ENCODE results near the gene SCFD2. TPM values are rescaled to one million over a fixed set of nuclear protein-coding genes. Genes with fewer than 3 reads are reported as not detected.
"Not testable (repeated sequence)": the region's sequence is repeated elsewhere in the genome, so short reads cannot be mapped to it uniquely, and the experiment has no call there.

SCFD2 gene
- total and polyA plus RNA-seq, 8 donors = 4.0 to 13.5 (median 8.9) TPM

GRCh38 chr4:53221832-53222480 is 143.9 kb downstream of the SCFD2 start:
- H3K27me3 ChIP-seq = no peaks in the 10 kb centered on the region
- H3K36me3 ChIP-seq = no peaks in the 10 kb centered on the region
- DNase-seq (no peak), ATAC-seq (no peak), FAIRE-seq (no peak)
- H3K9me3 ChIP-seq = no peaks in the 10 kb centered on the region
- no peaks in the 10 kb centered on the region for H3K4me1 ChIP-seq
- WGBS, 2 donors = 93 to 97% methylated on average over 3 of the region's 3 CpGs
- TF ChIP-seq, protein P1, sequence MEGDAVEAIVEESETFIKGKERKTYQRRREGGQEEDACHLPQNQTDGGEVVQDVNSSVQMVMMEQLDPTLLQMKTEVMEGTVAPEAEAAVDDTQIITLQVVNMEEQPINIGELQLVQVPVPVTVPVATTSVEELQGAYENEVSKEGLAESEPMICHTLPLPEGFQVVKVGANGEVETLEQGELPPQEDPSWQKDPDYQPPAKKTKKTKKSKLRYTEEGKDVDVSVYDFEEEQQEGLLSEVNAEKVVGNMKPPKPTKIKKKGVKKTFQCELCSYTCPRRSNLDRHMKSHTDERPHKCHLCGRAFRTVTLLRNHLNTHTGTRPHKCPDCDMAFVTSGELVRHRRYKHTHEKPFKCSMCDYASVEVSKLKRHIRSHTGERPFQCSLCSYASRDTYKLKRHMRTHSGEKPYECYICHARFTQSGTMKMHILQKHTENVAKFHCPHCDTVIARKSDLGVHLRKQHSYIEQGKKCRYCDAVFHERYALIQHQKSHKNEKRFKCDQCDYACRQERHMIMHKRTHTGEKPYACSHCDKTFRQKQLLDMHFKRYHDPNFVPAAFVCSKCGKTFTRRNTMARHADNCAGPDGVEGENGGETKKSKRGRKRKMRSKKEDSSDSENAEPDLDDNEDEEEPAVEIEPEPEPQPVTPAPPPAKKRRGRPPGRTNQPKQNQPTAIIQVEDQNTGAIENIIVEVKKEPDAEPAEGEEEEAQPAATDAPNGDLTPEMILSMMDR (IDR thresholded peaks at IDR 0.05) = no peak
- no peak overlapping the region for H3K27ac ChIP-seq
- H3K4me3 ChIP-seq = no peak overlapping the region
- intact Hi-C loops (cut with DNase I) = no loop called here

GRCh38 chr4:53219148-53219547 is 146.7 kb downstream of the SCFD2 start:
- ATAC-seq; intact Hi-C loops (cut with DNase I); H3K27me3 ChIP-seq; H3K9me3 ChIP-seq; H3K36me3 ChIP-seq; H3K4me1 ChIP-seq; H3K4me3 ChIP-seq; FAIRE-seq; H3K27ac ChIP-seq: not testable (repeated sequence)
- 97 to 98% methylated on average over 16 of the region's 16 CpGs for whole genome bisulfite sequencing, 2 donors
- peak in 1 of 6 donors; percentile 29 for DNase-seq

GRCh38 chr4:53208753-53209152 is 157.1 kb downstream of the SCFD2 start:
- no peak overlapping the region for H3K4me3 ChIP-seq
- TF ChIP-seq, protein P1 (IDR thresholded peaks at IDR 0.05) = no peak
- FAIRE-seq (no peak), DNase-seq (no peak), ATAC-seq (no peak)
- no peaks in the 10 kb centered on the region for H3K9me3 ChIP-seq
- whole genome bisulfite sequencing, 2 donors = 89 to 91% methylated on average over 3 of the region's 3 CpGs
- H3K36me3 ChIP-seq = no peaks in the 10 kb centered on the region
- intact Hi-C loops (cut with DNase I) = no loop called here
- no peak overlapping the region for H3K27ac ChIP-seq
- H3K4me1 ChIP-seq = no peaks in the 10 kb centered on the region
- H3K27me3 ChIP-seq = no peaks in the 10 kb centered on the region

GRCh38 chr4:53205970-53206369 is 159.9 kb downstream of the SCFD2 start:
- intact Hi-C loops (cut with DNase I) = no loop called here

DNA sequence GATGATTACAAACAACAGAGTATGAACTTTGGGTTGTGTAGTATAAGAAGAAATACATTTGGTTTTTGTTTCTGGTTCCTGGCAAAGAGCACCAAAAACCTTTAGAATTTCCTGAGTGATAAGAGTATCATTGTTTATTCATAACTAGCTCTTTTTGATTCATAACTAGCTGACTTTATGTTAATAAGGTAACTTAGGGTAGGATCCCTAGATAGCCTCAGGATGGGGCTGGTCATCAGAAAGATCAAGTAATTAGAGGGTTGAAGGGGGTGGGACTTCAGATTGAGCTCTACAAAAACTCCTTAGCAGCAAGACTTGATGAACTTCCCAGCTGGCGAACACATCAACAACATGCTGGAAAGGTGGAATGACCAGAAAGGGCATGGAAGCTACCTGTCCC is 166.5 kb downstream of the SCFD2 start:
- 96% methylated on average over 1 of the region's 1 CpG for WGBS, 2 donors
- H3K27me3 ChIP-seq = no peaks in the 10 kb centered on the region
- FAIRE-seq = no peak

More at GRCh38 chr4:53205970-53206369, 159.9 kb downstream of the SCFD2 start:
- Histone ChIP-seq H3K27me3 (no peaks in the 10 kb centered on the region), H3K9me3 (no peaks in the 10 kb centered on the region), H3K4me1 (no peaks in the 10 kb centered on the region), H3K27ac (no peak overlapping the region), H3K4me3 (no peak overlapping the region), H3K36me3 (no peaks in the 10 kb centered on the region)
- DNase-seq (no peak), ATAC-seq (no peak), FAIRE-seq (no peak)
- TF ChIP-seq, protein P1 (IDR thresholded peaks at IDR 0.05) = no peak

More for the DNA sequence above, 166.5 kb downstream of the SCFD2 start:
- Histone ChIP-seq H3K36me3 (no peaks in the 10 kb centered on the region), H3K4me3 (no peak overlapping the region), H3K27ac (no peak overlapping the region), H3K9me3 (no peaks in the 10 kb centered on the region), H3K4me1 (no peaks in the 10 kb centered on the region)
- intact Hi-C loops (cut with DNase I) = loop anchor here in 2 of 3 donors (10.0 kb wide), 1 partner anchor 1035 kb away; no protein-coding TSS in a partner anchor
- TF ChIP-seq, protein P1 (IDR thresholded peaks at IDR 0.05) = no peak
- ATAC-seq (no peak), DNase-seq (no peak)
